HG03520 (cell line): Measurements from ENCODE around the gene TEAD3.
A peak's percentile ranks its signal among the peaks of the same experiment; 100 is the strongest.
"Not testable (repeated sequence)": the region's sequence is repeated elsewhere in the genome, so short reads cannot be mapped to it uniquely, and the experiment has no call there.

Source experiments
- ATAC-seq: cut with Tn5 transposase; IDR thresholded peaks from one replicate; pipeline ENCODE4 v1.9.1; 2021; ENCODE audit warnings: mild to moderate bottlenecking, moderate library complexity; ENCODE audit not compliant: unreplicated experiment

TEAD3 gene

GRCh38 chr6:35452183-35453090 lies 44.4 kb downstream of the TEAD3 start, which contains the start of gene FANCE:
FANCE (plus strand) TSS chr6:35452338; CDS start chr6:35452546, 208 bp downstream.
- peak; percentile 89 for ATAC-seq

- ATAC-seq: no peak
Observed at GRCh38 chr6:35451354-35452182, 45.3 kb downstream of the TEAD3 start.

- ATAC-seq: no peak
Observed at GRCh38 chr6:35449287-35449881, 47.5 kb downstream of the TEAD3 start.

GRCh38 chr6:35448191-35448590 lies 48.7 kb downstream of the TEAD3 start:
- no peak for ATAC-seq

- ATAC-seq: no peak
Observed at GRCh38 chr6:35445691-35446090, 51.2 kb downstream of the TEAD3 start.

GRCh38 chr6:35443341-35444030 lies 53.4 kb downstream of the TEAD3 start:
- ATAC-seq: no peak

- ATAC-seq: no peak
Observed at GRCh38 chr6:35442693-35443092, 54.2 kb downstream of the TEAD3 start.

GRCh38 chr6:35441642-35442041 lies 55.2 kb downstream of the TEAD3 start:
- ATAC-seq: no peak

- ATAC-seq: no peak
Observed at GRCh38 chr6:35441205-35441604, 55.7 kb downstream of the TEAD3 start.

- no peak for ATAC-seq
Observed at GRCh38 chr6:35439308-35439707, 57.6 kb downstream of the TEAD3 start.

- ATAC-seq: not testable (repeated sequence)
Observed at GRCh38 chr6:35438378-35439065, 58.4 kb downstream of the TEAD3 start.

GRCh38 chr6:35436071-35436857 lies 60.6 kb downstream of the TEAD3 start:
- no peak for ATAC-seq

GRCh38 chr6:35435074-35435837 lies 61.6 kb downstream of the TEAD3 start:
- no peak for ATAC-seq

GRCh38 chr6:35432702-35433101 lies 64.2 kb downstream of the TEAD3 start:
- not testable (repeated sequence) for ATAC-seq

GRCh38 chr6:35432291-35432690 lies 64.6 kb downstream of the TEAD3 start:
- no peak for ATAC-seq

GRCh38 chr6:35429463-35429862 lies 67.4 kb downstream of the TEAD3 start:
- no peak for ATAC-seq

- ATAC-seq: no peak
Observed at GRCh38 chr6:35428421-35429149, 68.3 kb downstream of the TEAD3 start.

- ATAC-seq: no peak
Observed at GRCh38 chr6:35427851-35428321, 69.0 kb downstream of the TEAD3 start.
